GM12892 (cell line): ENCODE results near the gene OLFM2.

Experiments
- POLR2A ChIP-seq: IDR thresholded peaks from 2 replicates; pipeline ENCODE4 v1.6.1; 2011; ENCODE audit warnings: low read depth, low read length, control low read depth
- POLR2AphosphoS5 ChIP-seq: IDR thresholded peaks from 2 replicates; pipeline ENCODE4 v1.6.1; 2011; ENCODE audit warnings: low read depth, low read length, control low read depth
- TAF1 ChIP-seq: IDR thresholded peaks from 2 replicates; pipeline ENCODE4 v1.6.1; 2011; ENCODE audit warnings: low read depth, mild to moderate bottlenecking, control low read depth, low read length, borderline replicate concordance

DNA sequence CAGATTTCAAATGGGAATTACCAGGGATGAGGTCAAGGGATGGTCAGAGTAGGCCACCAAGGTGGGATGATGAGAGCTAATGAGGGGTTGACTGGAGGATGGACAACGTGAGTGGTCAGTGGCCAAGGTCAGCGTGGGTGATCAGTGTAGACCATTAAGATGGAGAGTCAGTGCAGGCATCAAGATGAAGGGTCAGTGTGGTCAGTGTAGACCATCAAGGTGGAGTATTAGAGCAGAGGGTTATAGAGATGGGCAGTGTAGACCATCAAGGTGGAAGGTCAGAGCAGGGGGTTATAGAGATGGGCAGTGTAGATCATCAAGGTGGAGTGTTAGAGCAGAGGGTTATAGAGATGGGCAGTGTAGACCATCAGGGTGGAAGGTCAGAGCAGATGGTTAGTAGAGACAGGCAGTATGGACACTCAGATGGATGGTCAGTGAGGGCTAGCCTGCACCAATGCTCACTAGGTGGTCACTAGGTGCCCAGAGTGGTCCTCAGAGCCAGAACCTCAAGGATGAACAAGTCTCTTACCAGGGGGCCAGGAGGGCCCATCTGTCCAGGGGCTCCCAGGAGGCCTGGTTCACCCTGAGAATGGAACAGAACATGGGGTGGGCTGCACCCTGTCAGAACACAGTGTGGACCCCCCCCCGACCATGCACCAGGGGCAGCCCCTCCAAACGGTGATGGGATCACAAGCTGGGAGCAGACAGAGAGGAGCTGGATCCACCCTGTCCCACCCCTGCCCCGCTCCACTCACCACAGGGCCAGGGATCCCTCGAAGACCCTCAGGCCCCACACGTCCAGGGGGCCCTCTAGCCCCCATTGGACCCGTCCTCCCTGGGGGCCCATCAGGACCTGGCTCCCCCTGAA, 32.7 kb upstream of the OLFM2 start:
- TF ChIP-seq POLR2AphosphoS5 = no peak
- TF ChIP-seq POLR2A = no peak
- TF ChIP-seq TAF1 = no peak
